ENCODE data around the gene CTAG1B. TPM values are rescaled to one million over a fixed set of nuclear protein-coding genes. Genes with fewer than 3 reads are reported as not detected.
"Not testable (repeated sequence)": the region's sequence is repeated elsewhere in the genome, so short reads cannot be mapped to it uniquely, and the experiment has no call there.

The CTAG1B gene
- total RNA-seq (not detected), total RNA-seq (0 reads per million in 2 donors)

DNA sequence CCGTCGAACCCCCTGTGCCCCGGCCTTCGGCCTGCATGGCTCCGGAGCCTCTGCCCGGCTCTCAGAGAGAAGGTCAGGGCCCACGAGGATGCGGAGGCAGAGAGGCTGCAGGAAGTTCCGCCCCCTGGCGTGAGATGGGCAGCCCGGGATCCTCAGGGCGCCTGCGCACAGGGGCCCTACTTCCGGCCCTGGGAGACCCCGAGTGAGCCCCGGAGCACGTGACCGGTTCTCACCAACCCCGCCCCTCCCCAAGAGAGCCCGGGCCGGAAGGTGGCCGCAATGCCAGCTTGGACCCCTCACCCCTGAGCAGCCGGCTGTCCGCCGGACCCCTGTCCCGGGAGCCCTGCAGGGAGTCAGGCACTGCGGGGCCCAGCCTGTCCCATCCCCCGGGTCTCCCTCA, at the start of gene CTAG1B:
Gene CTAG1B, minus strand, starts transcription at position 101 of the 400 bp plus-strand sequence. Its CDS starts 64 bp downstream, at position 37.
- H3K27me3 Mint-ChIP-seq; H3K4me1 Mint-ChIP-seq; ATAC-seq; H3K36me3 Mint-ChIP-seq (ENCODE audit: low read depth); H3K9me3 ChIP-seq (ENCODE audit: control insufficient read depth, low read length, poor library complexity, severe bottlenecking); H3K4me3 Mint-ChIP-seq; DNase-seq; H3K27ac Mint-ChIP-seq: not testable (repeated sequence)

DNA sequence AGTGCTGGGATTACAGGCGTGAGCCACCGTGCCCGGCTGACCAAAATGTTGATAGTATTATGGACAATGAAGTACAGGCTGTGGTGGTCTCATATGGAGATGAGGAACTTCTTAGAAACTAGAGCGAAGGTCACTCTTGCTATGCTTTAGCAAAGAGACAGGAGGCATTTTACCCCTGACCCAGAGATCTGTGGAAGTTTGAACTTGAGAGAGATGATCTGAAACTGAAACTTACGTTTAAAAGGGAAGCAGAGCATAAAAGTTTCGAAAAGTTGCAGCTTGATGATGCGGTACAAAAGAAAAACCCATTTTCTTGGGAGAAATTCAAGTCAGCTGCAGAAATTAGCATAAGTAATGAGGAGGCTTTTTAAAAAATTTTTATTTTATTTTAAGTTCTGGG, 42.8 kb upstream of the CTAG1B start:
- H3K4me1 Mint-ChIP-seq: peaks cover 4% of the 10 kb centered on the region
- no peaks in the 10 kb centered on the region for H3K36me3 Mint-ChIP-seq (ENCODE audit: low read depth)
- DNase-seq (no peak), ATAC-seq (no peak)
- H3K4me3 Mint-ChIP-seq: peak overlapping the region; percentile 26
- H3K27me3 Mint-ChIP-seq: no peaks in the 10 kb centered on the region
- no peak overlapping the region for H3K27ac Mint-ChIP-seq
- H3K9me3 ChIP-seq (ENCODE audit: control insufficient read depth, low read length, poor library complexity, severe bottlenecking): no peaks in the 10 kb centered on the region

DNA sequence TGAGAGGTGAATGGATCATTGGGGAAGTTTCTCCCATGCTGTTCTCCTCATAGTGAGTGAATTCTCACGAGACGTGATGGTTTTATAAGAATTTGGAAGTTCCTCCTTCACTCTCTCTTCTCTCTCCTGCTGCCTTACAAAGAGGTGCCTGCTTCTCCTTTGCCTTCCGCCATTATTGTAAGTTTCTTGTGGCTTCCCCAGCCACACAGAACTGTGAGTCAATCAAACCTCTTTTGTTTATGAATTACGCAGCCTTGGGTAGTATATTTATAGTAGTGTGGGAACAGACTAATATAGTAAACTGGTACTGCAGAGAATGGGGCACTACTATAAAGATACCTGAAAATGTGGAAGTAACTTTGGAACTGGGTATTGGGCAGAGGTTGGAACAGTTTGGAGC, 42.1 kb upstream of the CTAG1B start:
- Mint-ChIP-seq H3K36me3 (ENCODE audit: low read depth) (no peaks in the 10 kb centered on the region), H3K27ac (no peak overlapping the region), H3K27me3 (no peaks in the 10 kb centered on the region), H3K4me3 (no peak overlapping the region), H3K4me1 (peaks cover 4% of the 10 kb centered on the region)
- no peaks in the 10 kb centered on the region for H3K9me3 ChIP-seq (ENCODE audit: control insufficient read depth, low read length, poor library complexity, severe bottlenecking)
- ATAC-seq: no peak
- DNase-seq: no peak

DNA sequence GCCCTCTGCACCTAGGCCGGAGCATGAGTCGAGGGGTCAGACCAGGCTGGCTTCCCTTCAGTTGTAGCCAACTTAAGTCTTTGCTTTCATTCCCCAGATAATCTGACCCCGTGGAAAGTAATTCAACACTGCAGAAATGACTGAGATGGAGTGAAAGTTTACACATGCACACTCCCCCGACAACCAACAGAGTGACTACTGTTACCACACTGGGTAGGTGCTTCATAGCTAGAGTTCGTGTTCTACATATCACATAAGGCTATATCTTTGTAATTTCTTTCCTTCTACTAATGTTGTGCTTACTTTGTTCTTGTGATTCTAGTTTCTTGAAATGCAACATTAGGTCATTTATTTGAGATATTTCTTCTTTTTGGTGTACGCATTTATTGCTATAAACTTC, 41.5 kb upstream of the CTAG1B start:
- ATAC-seq (no peak), DNase-seq (no peak)
- H3K27ac Mint-ChIP-seq: no peak overlapping the region
- no peak overlapping the region for H3K4me3 Mint-ChIP-seq
- H3K4me1 Mint-ChIP-seq: peaks cover 4% of the 10 kb centered on the region
- no peaks in the 10 kb centered on the region for H3K9me3 ChIP-seq (ENCODE audit: control insufficient read depth, low read length, poor library complexity, severe bottlenecking)
- H3K27me3 Mint-ChIP-seq: no peaks in the 10 kb centered on the region
- no peaks in the 10 kb centered on the region for H3K36me3 Mint-ChIP-seq (ENCODE audit: low read depth)

DNA sequence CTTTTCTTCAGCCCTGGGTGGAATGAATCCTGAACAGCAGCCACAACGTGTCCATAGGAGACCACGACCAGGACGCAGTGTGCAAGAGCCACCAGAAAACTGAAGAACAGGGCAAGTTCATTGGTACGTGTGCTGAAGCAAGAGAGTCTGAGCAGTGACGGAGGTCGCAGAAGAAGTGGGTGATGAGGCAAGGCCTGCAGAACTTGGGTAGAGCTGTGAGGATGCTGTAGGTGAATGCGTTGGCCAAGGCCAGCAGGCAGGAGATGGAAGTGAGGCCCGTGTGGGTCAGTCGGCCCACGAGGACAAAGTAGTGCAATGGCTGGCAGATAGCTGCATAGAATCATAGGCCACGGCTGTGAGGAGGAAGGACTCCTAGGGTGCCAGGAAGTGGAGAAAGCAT, 39.9 kb upstream of the CTAG1B start:
- no peaks in the 10 kb centered on the region for H3K9me3 ChIP-seq (ENCODE audit: control insufficient read depth, low read length, poor library complexity, severe bottlenecking)
- no peaks in the 10 kb centered on the region for H3K36me3 Mint-ChIP-seq (ENCODE audit: low read depth)
- no peak for DNase-seq
- peaks cover 4% of the 10 kb centered on the region for H3K4me1 Mint-ChIP-seq
- H3K27ac Mint-ChIP-seq: no peak overlapping the region
- H3K27me3 Mint-ChIP-seq: no peaks in the 10 kb centered on the region
- H3K4me3 Mint-ChIP-seq: no peak overlapping the region
- ATAC-seq: no peak

DNA sequence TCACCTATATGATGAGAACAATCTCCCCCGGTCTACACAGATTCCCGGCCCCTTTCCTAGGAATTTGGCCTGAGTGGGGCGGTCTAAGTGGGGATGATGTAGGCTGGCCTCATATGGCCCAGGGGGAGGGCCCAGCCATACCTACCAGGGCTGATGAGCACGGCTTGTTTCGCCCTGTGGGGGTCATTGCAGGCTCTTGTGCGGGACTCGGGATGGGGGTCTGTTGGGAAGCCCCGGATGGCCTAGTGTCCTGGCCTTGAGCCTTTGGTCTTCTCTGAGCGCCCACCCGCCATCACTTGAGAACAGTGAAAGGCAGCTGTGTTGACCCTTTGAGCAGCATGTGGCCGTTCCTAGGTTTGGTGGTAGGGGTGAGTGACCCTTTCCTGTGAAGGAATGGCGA, 39.1 kb upstream of the CTAG1B start:
- no peak for ATAC-seq
- Mint-ChIP-seq H3K36me3 (ENCODE audit: low read depth) (no peaks in the 10 kb centered on the region), H3K4me1 (peaks cover 4% of the 10 kb centered on the region), H3K27ac (no peak overlapping the region), H3K27me3 (no peaks in the 10 kb centered on the region), H3K4me3 (no peak overlapping the region)
- H3K9me3 ChIP-seq (ENCODE audit: control insufficient read depth, low read length, poor library complexity, severe bottlenecking): no peaks in the 10 kb centered on the region
- DNase-seq: no peak

DNA sequence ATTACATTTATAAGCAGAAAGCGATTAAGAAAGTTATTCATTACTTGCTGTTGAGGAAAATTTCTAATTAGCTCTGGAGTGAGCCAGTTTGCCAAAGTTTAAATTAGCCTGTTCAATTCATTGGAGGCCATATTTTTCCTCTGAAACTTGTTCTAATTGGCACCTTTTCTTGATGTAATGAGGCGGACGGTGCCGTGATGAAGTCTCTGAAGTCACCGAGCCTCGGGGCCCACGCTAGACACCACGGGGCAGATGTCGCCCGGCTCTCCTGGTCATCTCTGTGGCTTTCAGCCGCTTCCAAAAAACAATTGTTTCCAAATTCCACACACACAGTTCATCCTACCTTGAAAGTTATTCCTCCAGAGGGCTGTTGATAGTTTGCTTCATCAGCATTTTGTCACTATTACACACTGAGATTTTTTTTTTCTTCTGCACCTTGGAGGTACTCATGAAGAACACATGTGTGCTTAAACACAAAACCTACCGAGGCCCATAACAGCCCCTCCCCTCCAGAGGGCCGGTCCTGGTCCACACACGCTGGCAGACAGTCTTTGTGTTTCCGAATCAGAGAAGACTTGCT, 38.2 kb upstream of the CTAG1B start:
- no peak for DNase-seq
- H3K27me3 Mint-ChIP-seq: no peaks in the 10 kb centered on the region
- ATAC-seq: no peak
- no peaks in the 10 kb centered on the region for H3K36me3 Mint-ChIP-seq (ENCODE audit: low read depth)
- H3K4me1 Mint-ChIP-seq: peaks cover 4% of the 10 kb centered on the region
- no peak overlapping the region for H3K4me3 Mint-ChIP-seq
- H3K9me3 ChIP-seq (ENCODE audit: control insufficient read depth, low read length, poor library complexity, severe bottlenecking): no peaks in the 10 kb centered on the region
- H3K27ac Mint-ChIP-seq: no peak overlapping the region

DNA sequence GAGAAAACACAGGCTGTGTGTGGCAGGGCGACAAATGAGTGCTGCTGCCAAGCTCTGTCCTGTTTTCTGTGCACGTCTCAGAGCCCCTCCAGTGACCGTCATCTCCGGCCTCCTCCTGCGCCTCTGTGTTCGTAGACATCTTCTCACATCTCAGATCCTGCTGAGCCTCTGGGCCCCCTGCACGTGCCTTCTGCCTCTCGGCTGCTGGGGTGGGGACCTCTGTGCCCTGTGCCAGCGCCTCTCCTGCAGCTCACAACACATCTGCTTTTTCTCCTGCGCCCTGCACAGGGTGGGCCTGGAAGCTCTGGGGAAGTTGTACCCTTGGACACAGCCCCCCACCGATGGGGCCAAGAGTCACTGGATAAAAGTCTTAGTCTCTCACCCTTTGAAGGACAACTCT, 36.7 kb upstream of the CTAG1B start:
- no peak for DNase-seq
- Mint-ChIP-seq H3K36me3 (ENCODE audit: low read depth) (no peaks in the 10 kb centered on the region), H3K27ac (no peak overlapping the region), H3K4me3 (no peak overlapping the region), H3K27me3 (no peaks in the 10 kb centered on the region), H3K4me1 (peaks cover 4% of the 10 kb centered on the region)
- no peaks in the 10 kb centered on the region for H3K9me3 ChIP-seq (ENCODE audit: control insufficient read depth, low read length, poor library complexity, severe bottlenecking)
- no peak for ATAC-seq

DNA sequence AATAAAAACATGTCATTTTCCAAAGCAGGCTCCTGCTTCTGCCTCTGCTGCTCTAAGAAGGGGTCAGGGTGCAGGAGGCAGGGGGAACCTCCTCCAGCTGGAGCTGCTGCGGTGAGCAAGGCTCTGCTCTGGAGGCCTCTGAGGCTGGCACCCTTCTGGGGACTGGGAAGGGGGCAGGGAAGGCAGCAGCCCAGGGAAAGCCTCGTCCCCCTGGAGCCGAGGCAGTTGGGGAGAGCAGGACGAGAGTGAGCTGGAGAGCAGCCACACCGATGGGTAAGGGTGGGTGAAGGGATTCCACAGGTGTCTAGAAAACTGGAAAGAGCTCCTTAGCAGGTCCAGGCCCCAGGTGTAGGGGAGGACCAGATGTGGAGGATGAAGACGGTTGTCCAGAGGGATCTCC, 36.3 kb upstream of the CTAG1B start:
- ATAC-seq: no peak
- H3K9me3 ChIP-seq (ENCODE audit: control insufficient read depth, low read length, poor library complexity, severe bottlenecking): no peaks in the 10 kb centered on the region
- Mint-ChIP-seq H3K27me3 (no peaks in the 10 kb centered on the region), H3K27ac (no peak overlapping the region), H3K4me1 (peaks cover 4% of the 10 kb centered on the region), H3K36me3 (ENCODE audit: low read depth) (no peaks in the 10 kb centered on the region), H3K4me3 (no peak overlapping the region)
- DNase-seq: no peak

DNA sequence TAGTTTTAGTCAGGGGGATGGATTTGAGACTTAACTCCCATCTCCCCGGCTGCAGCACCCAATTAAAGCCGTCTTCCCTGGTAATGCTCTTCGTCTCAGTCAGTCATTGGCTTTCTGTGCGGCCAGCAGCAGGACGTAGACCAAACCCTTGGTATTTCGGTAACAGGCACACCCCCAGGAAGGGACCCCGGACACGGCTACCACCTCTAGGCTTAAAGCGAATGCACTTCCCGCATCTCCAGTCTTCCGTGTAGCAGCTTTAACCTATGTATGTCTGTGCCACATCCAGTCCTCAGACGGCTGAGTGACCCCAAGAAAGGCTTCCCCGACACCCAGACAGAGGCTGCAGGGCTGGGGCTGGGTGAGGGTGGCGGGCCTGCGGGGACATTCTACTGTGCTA, 35.8 kb upstream of the CTAG1B start:
- DNase-seq (no peak), ATAC-seq (no peak)
- peaks cover 4% of the 10 kb centered on the region for H3K4me1 Mint-ChIP-seq
- H3K4me3 Mint-ChIP-seq: no peak overlapping the region
- no peaks in the 10 kb centered on the region for H3K27me3 Mint-ChIP-seq
- H3K36me3 Mint-ChIP-seq (ENCODE audit: low read depth): no peaks in the 10 kb centered on the region
- H3K27ac Mint-ChIP-seq: no peak overlapping the region
- no peaks in the 10 kb centered on the region for H3K9me3 ChIP-seq (ENCODE audit: control insufficient read depth, low read length, poor library complexity, severe bottlenecking)

DNA sequence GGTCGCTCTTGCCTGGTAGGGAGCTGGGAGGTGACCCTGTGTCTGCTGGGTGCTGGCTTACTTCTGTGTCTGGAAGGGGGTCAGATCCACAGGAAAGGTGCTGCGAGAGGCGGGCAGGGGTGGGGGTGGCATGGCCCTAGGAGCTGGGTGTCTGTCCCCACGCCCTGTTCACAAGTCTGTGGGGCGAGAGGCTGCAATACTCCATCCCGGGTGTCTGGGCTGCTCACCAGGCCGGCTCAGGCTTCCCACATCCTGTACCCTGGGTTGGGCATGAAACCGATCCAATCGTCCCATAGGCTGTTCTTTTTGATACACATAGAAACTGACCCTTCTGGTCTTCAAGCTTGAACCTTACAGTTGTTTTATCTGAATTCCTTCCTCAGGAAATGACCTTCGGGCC, 35.3 kb upstream of the CTAG1B start:
- Mint-ChIP-seq H3K27ac (no peak overlapping the region), H3K4me1 (peaks cover 4% of the 10 kb centered on the region), H3K4me3 (no peak overlapping the region), H3K27me3 (no peaks in the 10 kb centered on the region), H3K36me3 (ENCODE audit: low read depth) (no peaks in the 10 kb centered on the region)
- no peaks in the 10 kb centered on the region for H3K9me3 ChIP-seq (ENCODE audit: control insufficient read depth, low read length, poor library complexity, severe bottlenecking)
- ATAC-seq (no peak), DNase-seq (no peak)

DNA sequence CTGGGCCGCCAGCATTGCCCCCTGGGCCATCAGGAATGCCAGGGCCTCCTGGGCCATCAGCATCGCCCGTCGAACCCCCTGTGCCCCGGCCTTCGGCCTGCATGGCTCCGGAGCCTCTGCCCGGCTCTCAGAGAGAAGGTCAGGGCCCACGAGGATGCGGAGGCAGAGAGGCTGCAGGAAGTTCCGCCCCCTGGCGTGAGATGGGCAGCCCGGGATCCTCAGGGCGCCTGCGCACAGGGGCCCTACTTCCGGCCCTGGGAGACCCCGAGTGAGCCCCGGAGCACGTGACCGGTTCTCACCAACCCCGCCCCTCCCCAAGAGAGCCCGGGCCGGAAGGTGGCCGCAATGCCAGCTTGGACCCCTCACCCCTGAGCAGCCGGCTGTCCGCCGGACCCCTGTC, 34.3 kb upstream of the CTAG1B start, which contains the start of gene CTAG2:
Gene CTAG2, minus strand, starts transcription at position 167 of the 400 bp plus-strand sequence. Its CDS starts 64 bp downstream, at position 103.
- not testable (repeated sequence) for H3K4me3 Mint-ChIP-seq; H3K36me3 Mint-ChIP-seq (ENCODE audit: low read depth); H3K27ac Mint-ChIP-seq; H3K27me3 Mint-ChIP-seq; H3K9me3 ChIP-seq (ENCODE audit: control insufficient read depth, low read length, poor library complexity, severe bottlenecking); H3K4me1 Mint-ChIP-seq; DNase-seq; ATAC-seq

DNA sequence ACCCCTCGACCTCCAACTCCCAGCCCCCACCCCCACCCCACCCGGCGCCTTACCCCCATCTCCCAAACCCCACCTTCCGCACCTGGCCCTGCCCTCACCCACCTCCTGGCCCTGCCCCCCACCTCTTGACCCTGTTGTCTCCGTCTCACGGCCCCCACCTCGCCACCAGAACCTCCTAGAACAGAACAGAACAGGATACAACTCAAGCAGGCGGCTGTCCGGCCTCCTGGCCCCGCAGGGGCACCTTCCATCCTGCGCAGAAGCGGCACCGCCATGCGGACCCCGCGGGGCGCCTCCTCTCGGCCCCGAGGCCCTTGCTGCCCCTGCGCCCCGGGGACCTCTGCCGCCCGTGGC, 33.9 kb upstream of the CTAG1B start:
- no peak overlapping the region for H3K27ac Mint-ChIP-seq
- H3K9me3 ChIP-seq (ENCODE audit: control insufficient read depth, low read length, poor library complexity, severe bottlenecking): no peaks in the 10 kb centered on the region
- DNase-seq (no peak), ATAC-seq (no peak)
- H3K27me3 Mint-ChIP-seq: no peaks in the 10 kb centered on the region
- no peaks in the 10 kb centered on the region for H3K4me1 Mint-ChIP-seq
- H3K4me3 Mint-ChIP-seq: no peak overlapping the region
- H3K36me3 Mint-ChIP-seq (ENCODE audit: low read depth): no peaks in the 10 kb centered on the region

DNA sequence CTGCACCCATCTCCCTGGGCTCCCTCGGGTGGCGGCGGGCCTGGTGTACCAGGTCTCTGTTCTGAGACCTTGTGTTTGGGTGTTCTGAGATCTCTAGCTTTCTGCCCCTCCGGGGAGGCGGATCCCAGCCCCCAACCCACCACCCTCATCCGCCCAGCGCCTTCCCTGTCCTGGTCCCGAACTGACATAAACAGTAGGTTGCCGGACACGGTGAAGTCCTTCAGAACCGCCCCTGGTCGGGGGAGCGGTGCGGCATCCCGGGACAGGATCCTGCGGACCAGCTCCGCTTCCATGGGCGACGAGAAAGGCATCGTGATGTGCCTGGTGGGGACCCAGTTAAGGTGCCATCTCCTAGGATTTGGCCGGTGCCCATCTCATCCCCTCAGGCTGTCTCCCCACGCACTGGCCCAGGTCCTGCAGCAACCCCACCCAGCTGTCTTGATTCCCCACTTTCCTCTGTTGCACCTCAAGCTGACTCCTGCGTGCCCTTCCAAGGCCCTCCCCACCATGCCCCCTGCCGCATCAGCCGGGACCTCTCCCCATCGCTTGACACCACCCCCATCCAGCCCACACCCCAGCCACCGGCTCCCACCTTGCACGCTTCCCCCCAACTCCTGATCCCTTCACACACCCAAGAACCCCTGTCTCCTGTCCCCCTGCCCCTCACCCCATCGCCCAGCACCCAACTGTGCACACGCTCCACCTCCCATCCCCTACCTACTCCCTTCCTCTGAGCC, 33.4 kb upstream of the CTAG1B start:
- Mint-ChIP-seq H3K4me3 (no peak overlapping the region), H3K27ac (no peak overlapping the region), H3K4me1 (no peaks in the 10 kb centered on the region), H3K36me3 (ENCODE audit: low read depth) (no peaks in the 10 kb centered on the region), H3K27me3 (no peaks in the 10 kb centered on the region)
- DNase-seq (no peak), ATAC-seq (no peak)
- H3K9me3 ChIP-seq (ENCODE audit: control insufficient read depth, low read length, poor library complexity, severe bottlenecking): no peaks in the 10 kb centered on the region
